Left lung (tissue), 10 donors: ENCODE measurements around the gene ABCA13. TPM values are rescaled to one million over a fixed set of nuclear protein-coding genes. Genes with fewer than 3 reads are reported as not detected.

ENCODE experiments used
- ATAC-seq: fragments of 200-7000 bp; cut with Tn5 transposase; one replicate; pipeline ENCODE4 v1.9.1; 2020; ENCODE audit warnings: moderate library complexity
- DNase-seq, 4 donors: peaks; one replicate each; pipeline ENCODE4 v3.0.0-alpha.2; 2013 to 2020
- H3K27ac ChIP-seq, 2 donors: fragments of 200-600 bp; sonication (generic) in 1 of 2; one replicate each; pipeline versions ENCODE4 v1.5.0 to v1.8.0; 2020 to 2021
- H3K27me3 ChIP-seq, 2 donors: fragments of 200-600 bp; sonication (generic) in 1 of 2; one replicate each; pipeline versions ENCODE4 v1.5.0 to v1.8.0; 2020 to 2021
- H3K36me3 ChIP-seq, 2 donors: fragments of 200-600 bp; sonication (generic) in 1 of 2; one replicate each; pipeline versions ENCODE4 v1.5.0 to v1.8.0; 2020 to 2021
- H3K4me1 ChIP-seq, 2 donors: fragments of 200-600 bp; one replicate each; pipeline ENCODE4 v1.8.0; 2021
- H3K4me3 ChIP-seq, 2 donors: fragments of 200-600 bp; sonication (generic) in 1 of 2; one replicate each; pipeline versions ENCODE4 v1.5.0 to v1.8.0; 2020 to 2021; ENCODE audit warnings: mild to moderate bottlenecking in 1 of 2
- H3K9me3 ChIP-seq, 2 donors: fragments of 200-600 bp; sonication (generic) in 1 of 2; one replicate each; pipeline versions ENCODE4 v1.5.0 to v1.8.0; 2020 to 2021
- intact Hi-C, 2 donors: fragments of 100-400 bp; cut with DNase I; formaldehyde crosslinking; loops; one replicate each; pipeline versions ENCODE4 v1.11.2 to v1.14.2; 2022
- polyA plus RNA-seq, 6 donors: library from polyadenylated mRNA; unstranded; fragments of 120-200 nt; gene quantifications; one replicate each; pipeline ENCODE4 v1.2.1, GENCODE V29; 2013; ENCODE audit not compliant: insufficient read length in 6 of 6
- total RNA-seq, 2 donors: library from RNA; stranded (reverse); fragmentation: NEBNext Ultra II Directional; extraction: Animal tissue kit (Norgen Biotek cat#: 25700); gene quantifications; one replicate each; pipeline ENCODE4 v1.2.1, GENCODE V29; 2021
- TF ChIP-seq, protein P1 (sequence below), 2 donors: fragments of 200-600 bp; sonication (generic) in 1 of 2; IDR thresholded peaks; one replicate each; pipeline versions ENCODE4 v1.5.0 to v1.8.0; 2021; ENCODE audit warnings: antibody characterized with exemption in 2 of 2
- donor health status: DM: no; HTN: yes; CAD: no.
- donor health status: DM: no; HTN: no; CAD: no.

Gene ABCA13
- total and polyA plus RNA-seq, 8 donors = 0.55 to 2.9 (median 1.7) TPM

DNA sequence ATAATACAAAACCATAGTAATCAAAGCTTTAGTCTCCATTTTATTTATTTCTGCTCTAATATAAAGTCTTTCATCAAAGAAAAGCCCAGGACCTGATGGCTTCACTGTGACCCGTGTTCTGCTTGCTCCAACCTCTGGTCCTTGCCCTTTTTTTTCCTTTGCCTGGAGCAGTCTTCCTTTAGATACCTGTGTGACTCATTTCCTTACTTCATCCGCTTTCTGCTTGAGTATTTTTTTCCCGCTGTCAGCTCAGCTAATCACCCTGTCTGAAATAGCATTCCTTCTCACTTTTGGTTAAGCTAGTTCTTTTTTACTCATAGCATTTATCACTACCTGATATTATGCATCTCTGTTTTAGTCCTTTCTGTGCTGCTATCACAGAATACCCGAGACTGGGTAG lies 194.8 kb downstream of the ABCA13 start:
- TF ChIP-seq, protein P1, sequence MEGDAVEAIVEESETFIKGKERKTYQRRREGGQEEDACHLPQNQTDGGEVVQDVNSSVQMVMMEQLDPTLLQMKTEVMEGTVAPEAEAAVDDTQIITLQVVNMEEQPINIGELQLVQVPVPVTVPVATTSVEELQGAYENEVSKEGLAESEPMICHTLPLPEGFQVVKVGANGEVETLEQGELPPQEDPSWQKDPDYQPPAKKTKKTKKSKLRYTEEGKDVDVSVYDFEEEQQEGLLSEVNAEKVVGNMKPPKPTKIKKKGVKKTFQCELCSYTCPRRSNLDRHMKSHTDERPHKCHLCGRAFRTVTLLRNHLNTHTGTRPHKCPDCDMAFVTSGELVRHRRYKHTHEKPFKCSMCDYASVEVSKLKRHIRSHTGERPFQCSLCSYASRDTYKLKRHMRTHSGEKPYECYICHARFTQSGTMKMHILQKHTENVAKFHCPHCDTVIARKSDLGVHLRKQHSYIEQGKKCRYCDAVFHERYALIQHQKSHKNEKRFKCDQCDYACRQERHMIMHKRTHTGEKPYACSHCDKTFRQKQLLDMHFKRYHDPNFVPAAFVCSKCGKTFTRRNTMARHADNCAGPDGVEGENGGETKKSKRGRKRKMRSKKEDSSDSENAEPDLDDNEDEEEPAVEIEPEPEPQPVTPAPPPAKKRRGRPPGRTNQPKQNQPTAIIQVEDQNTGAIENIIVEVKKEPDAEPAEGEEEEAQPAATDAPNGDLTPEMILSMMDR (IDR thresholded peaks at IDR 0.05) = no peak
- DNase-seq = no peak
- ATAC-seq = no peak
- intact Hi-C loops = no loop called here
- Histone ChIP-seq H3K4me1 (no peaks in the 10 kb centered on the region), H3K27ac (no peak overlapping the region), H3K9me3 (peaks cover 0 to 5% of the 10 kb centered on the region in 2 donors), H3K27me3 (no peaks in the 10 kb centered on the region), H3K36me3 (no peaks in the 10 kb centered on the region), H3K4me3 (no peak overlapping the region)

DNA sequence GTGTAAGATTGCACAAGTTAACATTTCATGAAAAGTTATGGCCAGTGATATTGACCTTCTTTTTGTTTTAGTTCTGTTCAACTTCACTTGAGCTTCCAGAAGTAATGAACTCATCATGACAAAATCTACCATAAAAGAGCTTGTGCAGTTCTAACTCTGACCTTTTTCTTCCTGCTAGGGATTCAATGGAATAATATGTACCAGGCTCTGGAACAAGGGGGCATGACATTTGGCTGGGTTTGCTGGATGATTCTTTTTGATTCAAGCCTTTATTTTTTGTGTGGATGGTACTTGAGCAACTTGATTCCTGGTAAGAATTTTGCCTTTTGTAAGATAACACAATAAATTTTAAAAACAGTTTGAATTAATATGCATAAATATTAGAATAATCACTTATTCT lies 205.0 kb downstream of the ABCA13 start:
- Histone ChIP-seq H3K9me3 (peaks cover 0 to 4% of the 10 kb centered on the region in 2 donors), H3K27me3 (no peaks in the 10 kb centered on the region), H3K27ac (no peak overlapping the region), H3K4me3 (no peak overlapping the region), H3K4me1 (no peaks in the 10 kb centered on the region), H3K36me3 (no peaks in the 10 kb centered on the region)
- no peak for ATAC-seq
- TF ChIP-seq, protein P1 (IDR thresholded peaks at IDR 0.05) = no peak
- intact Hi-C loops = no loop called here
- DNase-seq = no peak

DNA sequence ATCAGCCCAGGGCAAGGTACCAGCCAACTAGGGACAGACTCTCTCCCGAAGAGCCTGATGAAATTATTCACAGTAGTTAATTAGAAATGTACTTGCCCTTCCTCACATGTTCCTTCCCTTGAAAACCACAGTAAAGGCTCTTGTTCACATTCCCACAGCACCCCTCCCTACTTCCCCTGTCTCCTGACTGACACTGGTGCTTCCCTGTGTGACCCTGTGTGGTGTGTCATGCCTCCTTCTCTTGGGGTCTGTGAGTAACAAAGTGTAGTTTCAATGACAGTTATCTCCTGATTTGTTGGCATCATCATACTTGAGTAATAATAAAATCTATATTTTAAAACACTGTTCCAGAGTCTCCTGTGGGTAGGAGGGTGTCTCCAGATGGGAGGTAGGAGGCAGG lies 209.7 kb downstream of the ABCA13 start:
- H3K27me3 ChIP-seq = no peaks in the 10 kb centered on the region
- no peaks in the 10 kb centered on the region for H3K36me3 ChIP-seq
- TF ChIP-seq, protein P1 (IDR thresholded peaks at IDR 0.05) = no peak
- H3K4me1 ChIP-seq = no peaks in the 10 kb centered on the region
- intact Hi-C loops = no loop called here
- DNase-seq (no peak), ATAC-seq (no peak)
- no peaks in the 10 kb centered on the region for H3K9me3 ChIP-seq
- no peak overlapping the region for H3K4me3 ChIP-seq
- H3K27ac ChIP-seq = no peak overlapping the region

DNA sequence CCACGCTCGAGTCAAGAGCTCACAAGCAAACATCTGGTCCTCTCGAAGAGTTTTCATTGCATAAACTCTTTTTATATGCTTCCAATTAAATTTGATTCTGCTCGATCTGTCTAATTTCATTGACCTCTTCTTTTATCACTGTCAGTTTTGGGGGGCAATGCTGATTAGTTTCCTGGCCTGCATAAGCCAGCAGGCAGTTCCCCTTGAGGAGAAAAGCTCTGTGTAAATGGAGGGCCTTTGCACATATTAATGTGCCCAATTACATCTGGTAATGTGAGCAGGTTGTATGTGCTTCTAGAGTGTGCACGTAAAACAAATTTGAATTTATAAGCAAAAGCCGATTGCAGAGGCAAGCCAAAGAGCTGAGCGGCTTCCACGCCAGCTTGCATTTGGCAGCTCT lies 210.3 kb downstream of the ABCA13 start:
- Histone ChIP-seq H3K27ac (no peak overlapping the region), H3K27me3 (no peaks in the 10 kb centered on the region), H3K36me3 (no peaks in the 10 kb centered on the region), H3K9me3 (no peaks in the 10 kb centered on the region), H3K4me3 (no peak overlapping the region), H3K4me1 (no peaks in the 10 kb centered on the region)
- DNase-seq (no peak), ATAC-seq (no peak)
- TF ChIP-seq, protein P1 (IDR thresholded peaks at IDR 0.05) = no peak
- intact Hi-C loops = no loop called here

DNA sequence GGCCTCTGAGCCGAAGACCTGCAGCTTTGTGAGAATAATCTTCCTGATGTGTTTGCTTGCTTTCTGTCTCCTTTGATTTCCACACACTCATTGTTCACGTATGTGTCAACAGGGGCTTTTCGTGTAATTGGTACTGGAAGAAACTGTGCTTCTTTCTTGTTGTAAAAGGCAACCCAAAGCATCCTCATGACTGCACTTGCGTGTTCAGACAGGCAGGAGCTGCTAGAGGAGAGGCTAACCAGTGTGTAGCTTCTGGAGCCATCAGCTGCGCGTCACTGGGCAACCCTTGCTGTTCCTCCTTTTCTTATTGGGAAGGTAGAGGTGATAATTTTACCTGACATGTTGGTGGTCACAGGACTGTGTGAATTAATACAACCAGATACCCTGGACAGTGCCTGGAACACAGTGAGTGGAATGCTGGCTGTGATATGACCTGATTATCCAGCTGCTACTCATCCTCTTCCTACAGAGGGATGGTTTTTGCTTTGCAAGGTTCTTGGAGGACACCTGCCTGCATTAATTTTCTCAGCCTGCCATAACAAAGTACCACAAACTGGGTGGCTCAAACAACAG lies 213.0 kb downstream of the ABCA13 start:
- TF ChIP-seq, protein P1 (IDR thresholded peaks at IDR 0.05) = no peak

More for the DNA sequence above, 213.0 kb downstream of the ABCA13 start:
- Histone ChIP-seq H3K4me1 (peaks cover 0 to 11% of the 10 kb centered on the region in 2 donors), H3K4me3 (no peak overlapping the region), H3K27ac (no peak overlapping the region), H3K27me3 (no peaks in the 10 kb centered on the region), H3K36me3 (no peaks in the 10 kb centered on the region), H3K9me3 (no peaks in the 10 kb centered on the region)
- ATAC-seq (no peak), DNase-seq (no peak)
- intact Hi-C loops = no loop called here
